GM23248 (cell line): ENCODE measurements around the gene LARP1B. TPM values are rescaled to one million over a fixed set of nuclear protein-coding genes. Genes with fewer than 3 reads are reported as not detected.
A peak's percentile ranks its signal among the peaks of the same experiment; 100 is the strongest.
"Not testable (repeated sequence)": the region's sequence is repeated elsewhere in the genome, so short reads cannot be mapped to it uniquely, and the experiment has no call there.

Experiments used
- DNase-seq: peaks from one replicate; pipeline ENCODE4 v3.0.0-alpha.2; 2015
- H2AFZ ChIP-seq: fragments of 200-600 bp; sonication (generic); 2 replicates; pipeline ENCODE4 v1.6.1; 2016; ENCODE audit warnings: antibody characterized with exemption
- H3F3A ChIP-seq: fragments of 200-600 bp; sonication (generic); 2 replicates; pipeline ENCODE4 v1.6.1; 2016; ENCODE audit warnings: mild to moderate bottlenecking, antibody characterized with exemption, mixed run types; ENCODE audit not compliant: insufficient read depth
- H3K27ac ChIP-seq: fragments of 200-600 bp; sonication (generic); 2 replicates; pipeline ENCODE4 v1.5.1; 2016; ENCODE audit warnings: mild to moderate bottlenecking
- H3K27me3 ChIP-seq: fragments of 200-600 bp; sonication (generic); replicated peaks from 2 replicates; pipeline ENCODE4 v1.6.1; 2016; ENCODE audit warnings: mild to moderate bottlenecking; ENCODE audit not compliant: insufficient read depth
- H3K36me3 ChIP-seq: fragments of 200-600 bp; sonication (generic); 2 replicates; pipeline ENCODE4 v1.6.1; 2016; ENCODE audit warnings: low read depth, mild to moderate bottlenecking
- H3K4me1 ChIP-seq: fragments of 200-600 bp; sonication (generic); 2 replicates; pipeline ENCODE4 v1.6.1; 2016; ENCODE audit warnings: mild to moderate bottlenecking; ENCODE audit not compliant: insufficient read depth
- H3K4me2 ChIP-seq: fragments of 200-600 bp; sonication (generic); one replicate; pipeline ENCODE4 v1.6.1; 2016; ENCODE audit warnings: mild to moderate bottlenecking; ENCODE audit not compliant: unreplicated experiment
- H3K4me3 ChIP-seq: fragments of 200-600 bp; sonication (generic); 2 replicates; pipeline ENCODE4 v1.5.1; 2016; ENCODE audit warnings: mild to moderate bottlenecking
- H3K79me2 ChIP-seq: fragments of 200-600 bp; sonication (generic); 2 replicates; pipeline ENCODE4 v1.6.1; 2016; ENCODE audit warnings: mild to moderate bottlenecking; ENCODE audit not compliant: insufficient read depth
- H3K9ac ChIP-seq: fragments of 200-600 bp; sonication (generic); 2 replicates; pipeline ENCODE4 v1.6.1; 2016; ENCODE audit warnings: mild to moderate bottlenecking
- H3K9me2 ChIP-seq: fragments of 200-600 bp; sonication (generic); 2 replicates; pipeline ENCODE4 v1.6.1; 2016; ENCODE audit warnings: mixed run types, mild to moderate bottlenecking, moderate library complexity; ENCODE audit not compliant: insufficient read depth
- H3K9me3 ChIP-seq: fragments of 200-600 bp; sonication (generic); one replicate; pipeline ENCODE4 v1.6.1; 2017; ENCODE audit warnings: low read depth
- H4K20me1 ChIP-seq: fragments of 200-600 bp; sonication (generic); 2 replicates; pipeline ENCODE4 v1.6.0; 2016; ENCODE audit not compliant: insufficient read depth
- EZH2 ChIP-seq: fragments of 200-600 bp; sonication (generic); IDR thresholded peaks from 2 replicates; pipeline ENCODE4 v1.6.1; 2018; ENCODE audit warnings: antibody characterized with exemption, mild to moderate bottlenecking; ENCODE audit not compliant: insufficient read depth, poor library complexity, severe bottlenecking
- EZH2phosphoT487 ChIP-seq: fragments of 200-600 bp; sonication (generic); IDR thresholded peaks from 2 replicates; pipeline ENCODE4 v1.6.1; 2018; ENCODE audit warnings: antibody characterized with exemption, moderate library complexity, mild to moderate bottlenecking, low read depth; ENCODE audit not compliant: insufficient read depth
- WGBS, 2 experiments: methylation state at CpG; one replicate each; pipeline ENCODE4 v1.1.6; 2015 to 2017; ENCODE audit warnings: low lambda C conversion rate in 2 of 2, low coverage in 1 of 2; ENCODE audit errors: missing lambda C conversion rate in 2 of 2; 5-methylcytosine and 5-hydroxymethylcytosine counted together
- in situ Hi-C: fragments of 300-500 bp; cut with MboI; formaldehyde crosslinking; loops from 2 replicates; pipeline ENCODE4 v1.15.0; 2020
- polyA plus RNA-seq: library from polyadenylated mRNA; unstranded; fragments of >200 nt; fragmentation: Nextera tagmentation; extraction: Ambion mirVana; gene quantifications from 2 replicates; pipeline ENCODE4 v1.2.1, GENCODE V29; 2016
- total RNA-seq: library from RNA; depleted of rRNA; stranded (reverse); fragments of >200 nt; shearing (Covaris generic); gene quantifications from 2 replicates; pipeline ENCODE4 v1.2.3, GENCODE V29; 2014

LARP1B gene
- total and polyA plus RNA-seq, 2 experiments from 2014 or later = 5.7 to 16.0 TPM

GRCh38 chr4:128244379-128244778 is 183.3 kb downstream of the LARP1B start:
- Histone ChIP-seq H3K36me3 (no peaks in the 10 kb centered on the region), H3F3A (peaks cover 20% of the 10 kb centered on the region; the same call in 1 of the 2 replicates), H3K4me2 (no peak overlapping the region), H2AFZ (peak overlapping the region; percentile 34; the same call in 1 of the 2 replicates), H4K20me1 (no peaks in the 10 kb centered on the region), H3K27ac (no peak overlapping the region), H3K79me2 (no peaks in the 10 kb centered on the region), H3K9me3 (no peaks in the 10 kb centered on the region), H3K9me2 (no peaks in the 10 kb centered on the region), H3K27me3 (no peaks in the 10 kb centered on the region), H3K4me3 (no peak overlapping the region), H3K4me1 (peaks cover 18% of the 10 kb centered on the region), H3K9ac (no peak overlapping the region)
- TF ChIP-seq EZH2 (no peak), EZH2phosphoT487 (no peak)
- peak; percentile 75 for DNase-seq
- in situ Hi-C loops = no loop called here
- 61 to 78% methylated on average over 2 of the region's 2 CpGs for WGBS, 2 experiments

GRCh38 chr4:128245391-128245790 is 184.3 kb downstream of the LARP1B start:
- peaks cover 18% of the 10 kb centered on the region; the same call in 1 of the 2 replicates for H3F3A ChIP-seq
- H2AFZ ChIP-seq, in situ Hi-C loops, H3K4me2 ChIP-seq, DNase-seq, H3K27ac ChIP-seq, H3K9me2 ChIP-seq, H3K9ac ChIP-seq, H3K27me3 ChIP-seq, H3K79me2 ChIP-seq, H3K4me3 ChIP-seq, H3K9me3 ChIP-seq, H3K36me3 ChIP-seq, H4K20me1 ChIP-seq: not testable (repeated sequence)
- 79 to 91% methylated on average over 5 of the region's 5 CpGs for WGBS, 2 experiments
- H3K4me1 ChIP-seq = peaks cover 18% of the 10 kb centered on the region

- no peak overlapping the region for H3K4me2 ChIP-seq
- H3K27ac ChIP-seq = no peak overlapping the region
- 86 to 90% methylated on average over 1 of the region's 1 CpG for WGBS, 2 experiments
- no peaks in the 10 kb centered on the region for H3K4me1 ChIP-seq
- no peak for DNase-seq
- no peaks in the 10 kb centered on the region for H3K79me2 ChIP-seq
- no peaks in the 10 kb centered on the region for H3K27me3 ChIP-seq
- peaks cover 3% of the 10 kb centered on the region; the same call in 1 of the 2 replicates for H3F3A ChIP-seq
- H3K9me2 ChIP-seq = no peaks in the 10 kb centered on the region
- in situ Hi-C loops = no loop called here
- TF ChIP-seq EZH2phosphoT487 (no peak), EZH2 (no peak)
- no peaks in the 10 kb centered on the region for H3K36me3 ChIP-seq
- no peak overlapping the region for H3K9ac ChIP-seq
- H4K20me1 ChIP-seq = no peaks in the 10 kb centered on the region
- H2AFZ ChIP-seq = no peak overlapping the region
- H3K9me3 ChIP-seq = no peaks in the 10 kb centered on the region
- no peak overlapping the region for H3K4me3 ChIP-seq
Measured at GRCh38 chr4:128247906-128248305, 186.8 kb downstream of the LARP1B start.

GRCh38 chr4:128249787-128250668 is 188.9 kb downstream of the LARP1B start:
- WGBS, 2 experiments = 32 to 35% methylated on average over 4 of the region's 4 CpGs
- Histone ChIP-seq H3K4me3 (no peak overlapping the region), H3K4me2 (no peak overlapping the region), H3K27ac (no peak overlapping the region), H3K4me1 (no peaks in the 10 kb centered on the region), H3K79me2 (no peaks in the 10 kb centered on the region), H4K20me1 (no peaks in the 10 kb centered on the region), H3K9ac (no peak overlapping the region), H3F3A (no peaks in the 10 kb centered on the region), H3K9me3 (no peaks in the 10 kb centered on the region), H3K9me2 (no peaks in the 10 kb centered on the region), H3K27me3 (no peaks in the 10 kb centered on the region), H2AFZ (no peak overlapping the region), H3K36me3 (no peaks in the 10 kb centered on the region)
- in situ Hi-C loops = no loop called here
- DNase-seq = no peak
- no peak for TF ChIP-seq EZH2phosphoT487
- TF ChIP-seq EZH2 = no peak
